Measurements from ENCODE around the gene KLHL35.
A peak's percentile ranks its signal among the peaks of the same experiment; 100 is the strongest.

The KLHL35 gene

GRCh38 chr11:75468534-75469340 lies 35.7 kb upstream of the KLHL35 start:
- no peak for DNase-seq

- no peak for DNase-seq
Measured at GRCh38 chr11:75467881-75468280, 34.9 kb upstream of the KLHL35 start.

- no peak for DNase-seq
Measured at GRCh38 chr11:75467311-75467710, 34.3 kb upstream of the KLHL35 start.

DNA sequence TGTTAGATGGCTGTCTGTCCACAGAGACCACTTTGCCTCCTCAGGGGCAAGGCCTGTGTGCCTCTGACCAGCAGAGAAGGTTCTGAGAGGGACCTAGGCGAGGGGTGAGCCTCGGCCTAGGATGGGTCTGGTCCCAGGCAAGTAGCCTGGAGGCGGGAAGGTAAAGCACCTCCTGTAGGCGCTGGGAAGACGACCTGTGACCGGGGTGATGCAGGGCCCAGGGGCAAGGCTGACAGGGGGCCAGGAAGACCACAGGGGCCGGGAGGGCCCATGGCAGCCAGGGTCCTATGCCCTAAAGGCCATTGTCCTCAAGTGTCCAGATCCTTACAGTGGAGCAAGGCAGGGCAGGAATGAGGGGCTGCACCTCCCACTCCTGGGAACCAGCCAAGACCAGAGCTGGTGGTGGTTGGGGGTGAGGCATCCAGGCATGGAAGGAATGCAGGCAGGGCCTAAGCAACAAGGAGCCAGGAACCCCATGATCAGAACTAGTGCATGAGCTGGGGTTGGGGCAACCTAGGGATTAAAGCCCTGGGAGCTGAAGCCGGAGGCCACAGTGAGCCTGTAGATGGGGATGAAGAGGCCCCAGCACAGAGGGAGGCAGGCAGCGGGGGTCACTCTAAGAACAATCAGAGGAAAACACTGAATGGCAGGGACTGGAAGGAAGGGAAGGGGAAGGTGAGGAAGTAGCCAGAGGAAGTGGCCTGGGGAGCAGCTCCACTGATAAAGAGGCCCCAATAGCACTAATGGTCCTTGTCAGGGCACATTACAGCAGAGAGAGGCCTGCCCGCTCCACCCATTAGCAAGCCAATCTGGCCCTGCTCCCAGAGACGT lies 32.9 kb upstream of the KLHL35 start:
- DNase-seq: no peak

- DNase-seq: no peak
Measured at GRCh38 chr11:75463106-75463774, 30.2 kb upstream of the KLHL35 start.

DNA sequence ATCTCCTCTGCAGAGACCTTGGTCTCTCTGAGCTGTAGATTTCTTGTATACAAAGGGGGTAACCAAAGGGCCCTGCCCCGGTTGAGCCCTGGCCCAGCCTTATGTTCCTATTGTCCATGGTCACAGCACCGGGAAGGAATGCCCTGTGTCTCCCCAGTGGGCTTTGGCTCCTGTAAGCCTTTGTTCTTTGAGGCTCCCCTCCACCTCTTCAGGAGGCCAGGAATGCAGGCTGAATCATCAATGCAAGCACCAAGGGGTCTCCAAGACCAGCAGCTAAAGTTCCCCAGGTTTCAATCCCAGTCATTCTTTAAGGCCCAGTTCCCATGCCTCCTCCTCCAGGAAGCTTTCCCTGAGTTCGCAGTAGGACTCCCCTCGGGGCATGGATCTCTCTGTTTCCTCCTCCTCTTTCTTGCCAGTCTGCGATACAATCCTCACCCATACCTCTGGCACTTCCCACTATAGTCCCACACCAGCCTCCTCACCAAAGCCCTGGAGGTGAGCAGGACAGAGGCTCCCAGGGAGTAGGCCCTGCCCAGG lies 29.2 kb upstream of the KLHL35 start:
- DNase-seq: no peak

DNA sequence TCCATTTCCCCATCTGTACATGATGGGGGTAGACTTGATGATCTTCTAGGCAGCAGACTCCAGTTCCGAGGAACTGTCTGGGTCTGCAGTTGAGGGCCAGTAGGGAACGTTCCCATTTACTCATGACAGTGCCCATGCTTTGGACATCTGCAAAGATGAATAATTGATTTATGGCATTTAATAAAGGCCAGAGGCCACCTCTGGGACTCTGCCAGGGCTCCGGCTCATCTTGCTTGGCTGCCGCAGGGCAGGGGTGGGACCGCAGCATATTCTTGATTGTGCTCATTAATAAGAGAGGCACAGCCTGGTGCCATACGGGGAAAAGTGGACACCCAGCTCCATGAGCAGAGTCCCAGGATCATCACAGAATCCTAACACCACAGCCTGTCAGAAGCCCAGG lies 28.1 kb upstream of the KLHL35 start:
- DNase-seq: no peak

- no peak for DNase-seq
Measured at GRCh38 chr11:75456596-75457183, 23.7 kb upstream of the KLHL35 start.

DNA sequence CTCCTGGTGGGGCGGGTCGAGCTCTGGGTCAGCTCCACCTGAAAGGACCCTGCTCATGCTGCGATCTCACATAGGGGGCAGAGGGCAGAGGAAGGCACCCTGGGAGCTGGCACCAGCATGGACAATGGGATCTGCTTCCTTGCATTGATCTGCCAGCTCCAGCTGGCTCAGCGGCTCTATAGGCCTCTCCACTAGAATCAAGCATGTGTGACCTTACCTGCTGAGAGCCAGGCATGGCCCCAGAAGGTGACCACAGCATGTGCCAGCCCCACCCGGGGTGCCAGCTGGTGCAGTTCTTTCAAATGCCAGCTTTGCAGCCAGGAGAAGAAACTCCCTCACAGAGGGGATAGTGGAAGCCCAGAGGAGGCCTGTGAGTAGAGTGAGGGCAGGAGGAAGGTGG lies 22.0 kb upstream of the KLHL35 start:
- no peak for DNase-seq

- DNase-seq: no peak
Measured at GRCh38 chr11:75453916-75454655, 21.1 kb upstream of the KLHL35 start.

DNA sequence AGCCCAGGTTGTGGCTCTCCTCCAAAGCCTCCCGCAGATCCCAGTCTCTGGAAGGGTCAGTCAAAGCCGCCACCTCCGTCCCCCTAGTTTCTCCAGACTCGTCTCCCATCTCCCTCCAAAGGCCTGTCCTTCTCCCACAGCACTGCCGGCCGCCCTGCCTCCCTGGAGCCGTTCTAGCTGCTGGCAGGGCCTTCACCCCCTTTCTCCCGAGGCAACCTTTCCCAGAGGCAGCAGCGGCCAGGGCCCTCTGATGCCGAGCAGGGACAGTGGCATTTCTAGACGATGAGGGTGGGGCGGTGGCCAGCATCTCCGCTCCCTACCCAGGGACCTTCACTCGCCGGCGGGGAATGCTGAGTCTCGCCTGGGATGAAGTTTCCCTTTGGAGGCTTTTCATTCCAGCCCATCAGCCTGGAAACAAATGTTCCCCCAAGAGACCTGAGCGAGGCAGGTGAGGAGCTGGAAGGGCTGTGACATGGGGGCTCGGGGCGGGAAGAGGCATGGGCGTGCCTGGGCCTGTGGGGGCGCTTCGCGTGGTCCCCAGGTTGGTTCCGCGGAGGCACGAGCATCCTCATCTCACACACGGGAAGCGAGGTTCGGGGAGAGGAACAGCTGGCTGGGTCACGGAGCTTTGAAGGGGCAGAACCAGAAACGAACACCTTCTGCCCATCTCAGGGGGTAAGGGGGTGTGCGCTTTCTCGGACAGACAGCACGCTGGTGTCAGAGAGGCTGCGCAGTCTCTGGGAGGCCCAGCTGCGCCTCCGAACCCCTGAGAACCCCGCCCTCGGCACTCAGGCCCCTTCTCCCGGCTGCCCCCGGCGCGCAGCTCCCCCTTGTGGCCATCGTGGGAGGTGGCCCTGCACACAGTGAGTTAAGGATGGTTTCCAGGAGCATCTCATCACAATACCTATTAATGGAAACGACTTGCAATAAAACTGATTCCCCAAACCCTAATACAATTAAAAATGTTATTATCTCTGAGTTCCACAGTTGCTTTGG lies 18.1 kb upstream of the KLHL35 start:
- DNase-seq: no peak

- DNase-seq: no peak
Measured at GRCh38 chr11:75450236-75450635, 17.2 kb upstream of the KLHL35 start.

DNA sequence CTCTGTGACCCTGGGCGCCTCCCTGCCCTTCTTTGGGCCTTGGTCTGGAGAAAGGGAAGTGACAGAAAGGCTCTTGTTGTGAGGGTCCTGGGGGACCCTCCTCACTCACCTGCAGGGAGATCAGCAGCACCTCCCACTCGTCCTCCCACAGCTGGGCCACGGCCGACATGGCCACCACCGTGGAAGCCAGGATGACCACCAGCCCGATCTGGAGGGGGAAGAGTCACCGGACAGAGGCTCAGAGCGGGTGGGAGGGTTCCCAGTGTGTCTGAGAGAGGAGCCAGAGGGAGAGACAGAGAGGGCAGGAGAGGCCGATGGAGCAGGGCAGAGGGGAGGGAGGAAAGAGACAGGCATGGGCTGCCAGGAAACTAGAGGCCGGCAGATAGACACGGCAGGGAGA lies 16.8 kb upstream of the KLHL35 start:
- no peak for DNase-seq

- DNase-seq: no peak
Measured at GRCh38 chr11:75449271-75449670, 16.3 kb upstream of the KLHL35 start.

GRCh38 chr11:75447415-75447814 lies 14.4 kb upstream of the KLHL35 start:
- no peak for DNase-seq

- peak; percentile 21 for DNase-seq
Measured at GRCh38 chr11:75445315-75445953, 12.4 kb upstream of the KLHL35 start.

DNA sequence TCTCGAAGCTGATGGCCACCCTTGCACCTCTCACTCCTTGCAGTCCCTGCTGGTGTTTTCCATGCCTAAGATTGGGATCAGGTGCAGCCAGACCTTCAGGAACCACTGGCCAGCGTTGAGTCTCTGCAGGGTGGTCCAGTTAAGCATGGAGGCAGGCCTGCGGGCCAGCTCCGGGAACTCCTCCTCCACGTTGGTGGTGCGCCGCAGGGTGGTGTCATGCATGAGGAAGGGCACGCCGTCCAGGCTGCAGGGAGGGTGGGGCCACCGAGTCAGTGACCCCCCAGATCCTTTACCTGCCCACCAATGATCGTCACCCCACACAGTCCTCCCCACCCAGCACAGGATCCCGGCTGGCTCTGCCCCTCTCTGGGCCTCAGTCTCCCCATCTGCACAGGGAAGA lies 10.0 kb upstream of the KLHL35 start:
- DNase-seq: no peak

GRCh38 chr11:75442161-75442885 lies 9.3 kb upstream of the KLHL35 start:
- DNase-seq: no peak

DNA sequence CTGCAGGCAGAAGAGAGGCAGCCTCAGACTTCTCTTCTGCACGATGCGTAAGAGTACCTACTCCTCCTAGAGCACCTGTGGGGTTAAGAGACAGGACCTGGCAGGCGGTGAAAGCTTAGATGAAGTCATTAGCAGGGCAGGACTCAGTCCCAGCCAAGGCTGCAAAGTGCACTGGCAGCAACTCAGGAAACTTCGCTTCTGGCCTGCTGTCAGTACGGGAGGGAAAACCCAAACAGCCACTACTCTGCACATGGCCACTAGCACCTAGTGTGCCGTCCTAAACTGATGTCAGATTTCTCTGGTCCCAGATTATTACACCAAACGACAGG lies 8.8 kb upstream of the KLHL35 start:
- no peak for DNase-seq

Measured in T1000 (cell line).